Thoracic aorta (tissue), 2 donors: ENCODE measurements around the gene IFT172. TPM values are rescaled to one million over a fixed set of nuclear protein-coding genes. Genes with fewer than 3 reads are reported as not detected.

Experiments used
- ATAC-seq: fragments of 150-250 bp; one replicate; pipeline ENCODE4 v1.8.0; 2017; ENCODE audit warnings: low read depth; ENCODE audit not compliant: insufficient number of reproducible peaks, low FRiP score
- DNase-seq: peaks from one replicate; pipeline ENCODE4 v3.0.0-alpha.2; 2020; ENCODE audit warnings: low spot score
- H3K27ac ChIP-seq, 2 donors: fragments of 200-600 bp; sonication (generic); 1 replicate in 1 of 2; 2 replicates in 1 of 2; pipeline ENCODE4 v1.5.1; 2016; ENCODE audit warnings: mild to moderate bottlenecking in 2 of 2, moderate library complexity in 2 of 2
- H3K27me3 ChIP-seq: fragments of 200-600 bp; sonication (generic); replicated peaks from 2 replicates; pipeline ENCODE4 v1.6.0; 2016; ENCODE audit warnings: mild to moderate bottlenecking; ENCODE audit not compliant: insufficient read depth
- H3K36me3 ChIP-seq: fragments of 200-600 bp; sonication (generic); one replicate; pipeline ENCODE4 v1.5.1; 2016
- H3K4me1 ChIP-seq, 2 donors: fragments of 200-600 bp; sonication (generic); 1 replicate in 1 of 2; 2 replicates in 1 of 2; pipeline versions ENCODE4 v1.5.1 to v1.6.0; 2016; ENCODE audit warnings: low read depth in 2 of 2, mild to moderate bottlenecking in 1 of 2; ENCODE audit not compliant: control insufficient read depth in 1 of 2
- H3K4me3 ChIP-seq: fragments of 200-600 bp; sonication (generic); 2 replicates; pipeline ENCODE4 v1.5.1; 2016; ENCODE audit warnings: mild to moderate bottlenecking
- H3K9me3 ChIP-seq: fragments of 200-600 bp; sonication (generic); 2 replicates; pipeline ENCODE4 v1.5.1; 2016
- CTCF ChIP-seq: fragments of 200-600 bp; sonication (generic); IDR thresholded peaks from one replicate; pipeline ENCODE4 v1.5.1; 2019; ENCODE audit warnings: antibody characterized with exemption
- total RNA-seq, 2 donors: library from RNA; depleted of rRNA; stranded (reverse); fragments of >200 nt; gene quantifications; one replicate each; pipeline versions ENCODE4 v1.1.0 to v1.2.3, GENCODE V29; 2016

The IFT172 gene
- total RNA-seq, 2 donors from 2014 or later = 33.0 to 45.6 TPM

GRCh38 chr2:27471961-27472360, 17.6 kb downstream of the IFT172 start:
- DNase-seq (no peak), ATAC-seq (no peak)
- Histone ChIP-seq H3K9me3 (no peaks in the 10 kb centered on the region), H3K36me3 (peaks cover 23% of the 10 kb centered on the region), H3K4me3 (no peak overlapping the region), H3K27ac (no peak overlapping the region), H3K4me1 (no peaks in the 10 kb centered on the region), H3K27me3 (no peaks in the 10 kb centered on the region)
- TF ChIP-seq CTCF = no peak

- no peak for TF ChIP-seq CTCF
- DNase-seq (no peak), ATAC-seq (no peak)
- Histone ChIP-seq H3K4me1 (no peaks in the 10 kb centered on the region), H3K9me3 (no peaks in the 10 kb centered on the region), H3K36me3 (peaks cover 18% of the 10 kb centered on the region), H3K4me3 (no peak overlapping the region), H3K27me3 (no peaks in the 10 kb centered on the region), H3K27ac (no peak overlapping the region)
These were observed 25.1 kb downstream of the IFT172 start for GRCh38 chr2:27464443-27464842.

- ATAC-seq (no peak), DNase-seq (no peak)
- Histone ChIP-seq H3K4me1 (no peaks in the 10 kb centered on the region), H3K9me3 (no peaks in the 10 kb centered on the region), H3K36me3 (peaks cover 26% of the 10 kb centered on the region), H3K27me3 (no peaks in the 10 kb centered on the region), H3K4me3 (no peak overlapping the region), H3K27ac (no peak overlapping the region)
- TF ChIP-seq CTCF = no peak
These were observed 28.4 kb downstream of the IFT172 start for GRCh38 chr2:27461118-27461517.

GRCh38 chr2:27453968-27454367, 35.6 kb downstream of the IFT172 start:
- no peak overlapping the region for H3K4me3 ChIP-seq
- H3K36me3 ChIP-seq = peaks cover 31% of the 10 kb centered on the region
- H3K9me3 ChIP-seq = no peaks in the 10 kb centered on the region
- H3K27ac ChIP-seq = no peak overlapping the region
- no peaks in the 10 kb centered on the region for H3K4me1 ChIP-seq
- no peaks in the 10 kb centered on the region for H3K27me3 ChIP-seq
- DNase-seq (no peak), ATAC-seq (no peak)
- TF ChIP-seq CTCF = no peak

- H3K9me3 ChIP-seq = no peaks in the 10 kb centered on the region
- no peak overlapping the region for H3K4me3 ChIP-seq
- H3K27ac ChIP-seq = no peak overlapping the region
- H3K36me3 ChIP-seq = peaks cover 31% of the 10 kb centered on the region
- no peaks in the 10 kb centered on the region for H3K4me1 ChIP-seq
- H3K27me3 ChIP-seq = no peaks in the 10 kb centered on the region
- ATAC-seq (no peak), DNase-seq (no peak)
- TF ChIP-seq CTCF = no peak
These were observed 38.4 kb downstream of the IFT172 start for GRCh38 chr2:27451095-27451494.
